ENCODE measurements around the gene VPS33B.
"Not testable (repeated sequence)": the region's sequence is repeated elsewhere in the genome, so short reads cannot be mapped to it uniquely, and the experiment has no call there.

VPS33B gene

GRCh38 chr15:91022075-91022831, at the start of gene VPS33B:
VPS33B (minus strand) TSS chr15:91022594; CDS start chr15:91022249, 345 bp downstream.
- peak; percentile 62 to 69 (median 66) for DNase-seq (ENCODE audit: low read depth in 3 of 3)

- no peak for DNase-seq (ENCODE audit: low read depth in 3 of 3)
Observed at GRCh38 chr15:91072161-91072560, 49.8 kb upstream of the VPS33B start.

- no peak for DNase-seq (ENCODE audit: low read depth in 3 of 3)
Observed at GRCh38 chr15:91070872-91071271, 48.5 kb upstream of the VPS33B start.

GRCh38 chr15:91068966-91069365, 46.6 kb upstream of the VPS33B start:
- DNase-seq (ENCODE audit: low read depth in 3 of 3) = no peak

- DNase-seq (ENCODE audit: low read depth in 3 of 3) = no peak
Observed at GRCh38 chr15:91068436-91068835, 46.0 kb upstream of the VPS33B start.

GRCh38 chr15:91067036-91067435, 44.6 kb upstream of the VPS33B start:
- DNase-seq (ENCODE audit: low read depth in 3 of 3) = no peak

GRCh38 chr15:91065505-91065904, 43.1 kb upstream of the VPS33B start:
- no peak for DNase-seq (ENCODE audit: low read depth in 3 of 3)

- no peak for DNase-seq (ENCODE audit: low read depth in 3 of 3)
Observed at GRCh38 chr15:91061997-91062396, 39.6 kb upstream of the VPS33B start.

GRCh38 chr15:91061230-91061629, 38.8 kb upstream of the VPS33B start:
- DNase-seq (ENCODE audit: low read depth in 3 of 3) = no peak

GRCh38 chr15:91055548-91056331, 33.3 kb upstream of the VPS33B start:
- DNase-seq (ENCODE audit: low read depth in 3 of 3) = peak in 1 of 3 donors; percentile 31

- no peak for DNase-seq (ENCODE audit: low read depth in 3 of 3)
Observed at GRCh38 chr15:91054816-91055215, 32.4 kb upstream of the VPS33B start.

GRCh38 chr15:91051248-91051647, 28.9 kb upstream of the VPS33B start:
- DNase-seq (ENCODE audit: low read depth in 3 of 3) = no peak

GRCh38 chr15:91050128-91050455, 27.7 kb upstream of the VPS33B start:
- DNase-seq (ENCODE audit: low read depth in 3 of 3) = no peak

GRCh38 chr15:91049378-91050127, 27.2 kb upstream of the VPS33B start:
- DNase-seq (ENCODE audit: low read depth in 3 of 3) = peak in 1 of 3 donors; percentile 7

- no peak for DNase-seq (ENCODE audit: low read depth in 3 of 3)
Observed at GRCh38 chr15:91047545-91048199, 25.3 kb upstream of the VPS33B start.

GRCh38 chr15:91046056-91046455, 23.7 kb upstream of the VPS33B start:
- DNase-seq (ENCODE audit: low read depth in 3 of 3) = not testable (repeated sequence)

GRCh38 chr15:91045065-91045464, 22.7 kb upstream of the VPS33B start:
- no peak for DNase-seq (ENCODE audit: low read depth in 3 of 3)

- DNase-seq (ENCODE audit: low read depth in 3 of 3) = no peak
Observed at GRCh38 chr15:91043202-91043874, 20.9 kb upstream of the VPS33B start.

- no peak for DNase-seq (ENCODE audit: low read depth in 3 of 3)
Observed at GRCh38 chr15:91040856-91041255, 18.5 kb upstream of the VPS33B start.

- DNase-seq (ENCODE audit: low read depth in 3 of 3) = no peak
Observed at GRCh38 chr15:91039996-91040395, 17.6 kb upstream of the VPS33B start.

Measured in stimulated activated CD4-positive, alpha-beta T cell treated with anti-CD3 and anti-CD28 coated beads, TNF-alpha, amount 100 ng/mL, for 48 hours (primary cell).